Suprapubic skin (tissue), 3 donors: ENCODE measurements around the gene FBXO10.

Experiments used
- CTCF ChIP-seq, 2 donors: fragments of 200-600 bp in 1 of 2; fragments of 450-650 bp in 1 of 2; sonication (generic) in 1 of 2; IDR thresholded peaks; one replicate each; pipeline ENCODE4 v1.5.1; 2016 to 2019; ENCODE audit warnings: antibody characterized with exemption in 2 of 2, mild to moderate bottlenecking in 1 of 2, moderate library complexity in 1 of 2
- EP300 ChIP-seq: sonication (generic); formaldehyde crosslinking; IDR thresholded peaks from one replicate; pipeline ENCODE4 v1.6.1; 2017; ENCODE audit warnings: antibody characterized with exemption

- TF ChIP-seq CTCF (IDR thresholded peaks at IDR 0.05) = no peak
- TF ChIP-seq EP300 = no peak
Observed at GRCh38 chr9:37575001-37575400, 1.2 kb downstream of the FBXO10 start.
